Posterior cingulate gyrus (tissue), 11 donors: ENCODE measurements around the gene SEL1L.
"Not testable (repeated sequence)": the region's sequence is repeated elsewhere in the genome, so short reads cannot be mapped to it uniquely, and the experiment has no call there.

ENCODE experiments used
- DNase-seq, 10 donors: peaks; one replicate each; pipeline versions ENCODE4 v3.0.0 to v3.0.0-alpha.2; 2020 to 2021; ENCODE audit warnings: mixed read lengths in 3 of 10
- intact Hi-C: fragments of 100-400 bp; cut with DNase I; formaldehyde crosslinking; loops from one replicate; pipeline ENCODE4 v1.15.1; 2023

The SEL1L gene

GRCh38 chr14:81450976-81451375 lies 82.7 kb downstream of the SEL1L start:
- intact Hi-C loops: no loop called here
- DNase-seq: no peak

GRCh38 chr14:81450100-81450531 lies 83.5 kb downstream of the SEL1L start:
- no peak for DNase-seq
- intact Hi-C loops: no loop called here

GRCh38 chr14:81449576-81449975 lies 84.1 kb downstream of the SEL1L start:
- no peak for DNase-seq
- intact Hi-C loops: no loop called here

GRCh38 chr14:81449114-81449513 lies 84.5 kb downstream of the SEL1L start:
- no peak for DNase-seq
- intact Hi-C loops: no loop called here

DNA sequence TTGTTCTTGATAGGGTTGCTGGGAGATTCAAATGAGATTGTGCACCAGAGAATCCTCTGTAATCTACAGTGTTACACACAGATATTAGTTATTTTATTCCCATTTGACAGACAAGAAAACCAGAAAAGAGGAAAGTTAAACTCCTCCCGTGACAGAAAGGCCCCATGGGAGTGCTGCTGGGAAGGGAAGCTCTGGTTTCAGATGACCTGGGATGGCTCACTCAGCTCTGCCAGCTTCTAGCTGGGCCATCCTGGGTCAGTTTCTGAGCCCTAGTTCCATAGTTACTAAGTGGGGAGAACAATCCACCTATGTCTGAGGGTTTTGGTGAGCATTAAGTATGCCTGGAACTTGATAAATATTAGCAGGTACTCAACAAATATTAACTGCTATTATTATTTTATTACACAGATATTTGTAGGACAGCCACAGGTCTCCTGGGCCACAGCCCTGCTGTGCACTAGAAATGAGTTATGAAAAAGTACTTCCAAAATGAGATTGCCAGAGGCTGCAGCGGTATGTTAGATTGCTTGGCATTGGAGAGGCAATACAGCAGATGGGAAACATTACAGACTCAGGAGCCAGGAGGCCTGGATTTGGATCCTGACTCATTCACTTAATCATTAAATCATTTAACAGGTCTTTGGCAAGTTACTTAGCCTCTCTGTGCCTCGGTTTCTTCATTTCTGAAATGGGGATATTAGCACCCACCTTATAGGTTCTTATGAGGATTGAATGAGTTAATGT lies 86.5 kb downstream of the SEL1L start:
- intact Hi-C loops: no loop called here
- DNase-seq: no peak

GRCh38 chr14:81446279-81447007 lies 87.2 kb downstream of the SEL1L start:
- intact Hi-C loops: no loop called here
- no peak for DNase-seq

DNA sequence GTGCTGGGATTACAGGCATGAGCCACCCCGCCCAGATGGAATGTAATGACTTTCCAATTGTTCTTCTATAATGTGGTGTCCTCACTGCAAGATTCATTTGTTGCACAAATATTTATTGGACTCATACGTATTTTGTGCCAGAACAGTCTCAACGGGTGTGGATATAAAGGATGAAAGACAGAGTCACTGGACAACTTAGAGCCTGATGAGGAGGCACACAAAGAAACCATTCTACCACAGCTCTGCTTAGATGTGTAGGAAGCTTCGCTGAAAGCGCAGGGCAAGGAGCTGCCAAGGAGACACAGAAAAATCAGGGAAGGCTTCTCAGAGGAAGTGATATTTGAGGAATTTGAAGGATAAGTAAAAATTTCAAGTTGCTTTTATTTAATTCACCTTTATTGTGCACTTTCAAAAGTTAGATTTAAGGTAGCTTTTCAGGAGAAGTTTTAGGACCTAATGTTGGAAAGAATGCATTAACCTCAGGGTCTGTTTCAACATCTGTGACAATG lies 92.0 kb downstream of the SEL1L start:
- intact Hi-C loops: no loop called here

GRCh38 chr14:81440041-81440440 lies 93.6 kb downstream of the SEL1L start:
- no peak for DNase-seq
- intact Hi-C loops: no loop called here

More for the DNA sequence above, 92.0 kb downstream of the SEL1L start:
- no peak for DNase-seq

DNA sequence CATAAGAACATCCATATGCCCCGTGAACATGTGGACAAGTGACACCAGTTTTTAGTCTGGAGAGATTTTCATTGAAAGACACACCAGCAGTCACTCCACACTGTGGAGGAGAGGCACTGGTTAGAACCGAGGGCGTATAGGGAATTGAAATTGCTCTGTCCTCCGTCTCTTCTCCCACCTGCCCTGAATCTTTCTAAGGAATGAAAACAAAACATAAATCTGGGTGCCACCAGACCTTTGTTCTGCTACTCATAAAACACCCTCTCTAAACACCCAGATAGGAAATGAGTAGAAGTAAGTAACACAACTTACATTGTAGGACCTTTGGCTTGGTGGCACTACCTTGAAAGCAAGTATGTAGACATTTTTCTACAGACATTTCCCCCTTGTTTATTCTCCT lies 96.4 kb downstream of the SEL1L start:
- intact Hi-C loops: no loop called here
- DNase-seq: no peak

GRCh38 chr14:81436296-81437138 lies 97.1 kb downstream of the SEL1L start:
- intact Hi-C loops: no loop called here
- peak; percentile 58 to 96 (median 71) for DNase-seq

DNA sequence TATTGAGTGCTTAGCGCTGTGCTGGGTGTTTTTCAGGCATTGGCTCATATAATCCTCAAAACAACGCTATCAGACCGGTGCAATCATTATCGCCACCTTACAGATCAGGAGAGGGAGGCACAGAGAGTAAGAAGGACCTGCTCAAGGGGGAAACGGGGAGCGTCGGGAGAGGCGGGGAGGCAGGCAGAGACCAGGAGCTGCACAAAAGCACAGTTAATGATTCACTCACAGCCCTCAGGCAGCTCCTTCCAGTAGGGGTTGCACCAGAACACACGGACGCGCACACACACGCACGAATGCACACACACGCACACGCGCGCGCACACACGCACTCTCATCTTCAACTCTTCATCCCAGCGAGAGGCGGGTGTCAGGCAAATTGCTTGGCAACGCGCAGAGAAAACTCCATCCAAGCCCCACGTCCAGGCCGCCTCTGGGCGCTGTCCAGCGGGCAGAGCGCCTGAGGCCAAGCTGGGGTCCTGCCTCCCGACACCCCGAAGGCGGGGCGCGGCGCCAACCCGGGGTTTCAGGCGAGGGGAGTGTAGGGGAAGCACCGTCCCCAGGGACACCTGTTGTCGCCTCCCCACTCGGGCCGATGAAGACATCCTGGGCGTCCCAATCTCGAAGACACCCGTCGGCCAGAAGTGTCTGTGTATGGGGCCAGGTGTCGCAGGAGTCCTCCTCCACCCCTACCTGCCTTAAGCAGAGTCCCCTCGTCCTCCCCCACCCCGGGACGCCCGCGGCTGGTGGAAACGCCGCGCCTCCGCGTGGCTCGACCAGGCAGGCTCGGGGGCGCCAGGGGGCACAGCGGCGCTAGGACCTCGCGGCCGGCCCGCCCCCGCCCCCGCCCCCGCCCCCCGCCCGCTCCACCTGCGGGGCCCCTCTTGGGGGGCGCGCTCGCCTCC lies 98.0 kb downstream of the SEL1L start:
- DNase-seq: peak in 4 of 10 donors; percentile 19 to 81 (median 32)
- intact Hi-C loops: no loop called here

- DNase-seq: no peak
- intact Hi-C loops: no loop called here
These were observed 98.6 kb downstream of the SEL1L start for GRCh38 chr14:81435048-81435390.

DNA sequence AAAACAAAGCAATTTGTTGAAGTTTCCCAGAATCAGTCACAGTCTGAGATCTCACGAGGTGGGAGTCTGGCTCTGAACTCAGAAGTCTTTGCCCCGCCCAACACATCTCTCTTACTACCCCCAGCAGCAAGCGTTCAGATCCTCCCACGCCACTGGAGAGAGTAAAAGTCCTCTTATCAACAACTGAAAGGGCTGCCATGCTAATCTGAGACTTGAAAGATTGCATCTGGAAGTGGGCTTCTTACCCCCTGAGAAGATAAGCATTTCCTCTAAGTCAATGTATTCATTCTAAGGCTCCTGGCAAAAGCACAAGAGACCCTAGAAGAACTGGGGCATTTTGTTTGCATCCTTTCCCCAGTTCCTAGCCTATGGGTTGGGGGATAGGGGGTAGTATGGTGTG lies 99.4 kb downstream of the SEL1L start:
- intact Hi-C loops: no loop called here
- no peak for DNase-seq

DNA sequence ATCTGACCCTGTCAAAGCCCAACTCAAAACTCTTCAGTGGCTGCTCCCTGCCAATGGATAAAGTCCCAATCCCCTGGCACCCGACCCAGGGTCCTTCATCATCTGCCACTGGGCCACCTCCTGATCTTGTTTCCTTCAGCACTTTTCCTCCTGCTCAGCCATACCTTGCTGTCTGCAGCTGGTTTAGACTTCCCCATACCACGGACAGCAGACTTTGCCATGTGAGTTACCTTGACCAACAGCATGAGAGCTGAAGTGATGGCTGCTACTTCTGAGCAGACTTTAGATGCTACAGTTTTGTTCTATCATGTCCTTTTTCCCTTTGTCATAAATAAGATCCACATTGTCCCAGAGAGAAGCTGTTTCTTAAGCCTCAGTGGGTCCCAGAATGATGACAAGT lies 100.3 kb downstream of the SEL1L start:
- intact Hi-C loops: no loop called here
- DNase-seq: no peak

DNA sequence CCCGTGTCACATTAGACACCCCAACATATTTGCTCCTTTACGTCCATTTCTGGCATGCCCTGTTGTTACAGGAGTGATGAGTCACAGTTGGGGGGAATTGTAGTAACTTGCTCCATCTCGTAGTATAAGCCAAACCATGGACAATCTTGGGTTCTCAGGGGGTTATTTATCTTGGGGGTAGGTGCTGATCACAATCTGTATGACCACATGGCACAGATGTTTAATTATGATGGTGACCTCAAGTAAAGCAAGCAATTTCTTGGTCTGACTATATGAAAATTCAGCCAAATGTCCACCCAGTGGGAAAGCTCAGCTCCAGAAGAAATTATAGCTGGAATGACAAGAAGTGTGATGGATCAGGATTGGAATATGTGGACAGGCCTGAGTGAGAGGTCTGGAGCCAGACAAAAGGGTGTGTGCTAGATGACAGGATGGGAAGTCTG lies 101.4 kb downstream of the SEL1L start:
- no peak for DNase-seq
- intact Hi-C loops: no loop called here

GRCh38 chr14:81430235-81430634 lies 103.4 kb downstream of the SEL1L start:
- intact Hi-C loops: no loop called here

DNA sequence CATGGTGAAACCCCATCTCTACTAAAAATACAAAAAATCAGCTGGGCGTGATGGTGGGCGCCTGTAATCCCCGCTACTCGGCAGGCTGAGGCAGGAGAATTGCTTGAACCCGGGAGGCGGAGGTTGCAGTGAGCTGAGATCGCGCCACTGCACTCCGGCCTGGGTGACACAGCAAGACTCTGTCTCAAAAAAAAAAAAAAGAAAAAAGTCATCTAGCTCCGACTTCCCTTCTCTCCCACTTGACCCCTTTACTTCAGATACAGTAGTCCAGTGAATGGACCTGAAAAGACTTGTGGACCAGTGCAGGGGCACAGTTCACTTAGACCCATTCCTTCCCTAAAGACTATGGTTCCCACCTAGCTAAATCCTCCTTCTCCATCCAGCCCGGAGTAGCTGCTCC lies 103.9 kb downstream of the SEL1L start:
- DNase-seq, intact Hi-C loops: not testable (repeated sequence)

More at GRCh38 chr14:81430235-81430634, 103.4 kb downstream of the SEL1L start:
- DNase-seq: no peak

- intact Hi-C loops: no loop called here
- no peak for DNase-seq
These were observed 104.6 kb downstream of the SEL1L start for GRCh38 chr14:81429028-81429427.

DNA sequence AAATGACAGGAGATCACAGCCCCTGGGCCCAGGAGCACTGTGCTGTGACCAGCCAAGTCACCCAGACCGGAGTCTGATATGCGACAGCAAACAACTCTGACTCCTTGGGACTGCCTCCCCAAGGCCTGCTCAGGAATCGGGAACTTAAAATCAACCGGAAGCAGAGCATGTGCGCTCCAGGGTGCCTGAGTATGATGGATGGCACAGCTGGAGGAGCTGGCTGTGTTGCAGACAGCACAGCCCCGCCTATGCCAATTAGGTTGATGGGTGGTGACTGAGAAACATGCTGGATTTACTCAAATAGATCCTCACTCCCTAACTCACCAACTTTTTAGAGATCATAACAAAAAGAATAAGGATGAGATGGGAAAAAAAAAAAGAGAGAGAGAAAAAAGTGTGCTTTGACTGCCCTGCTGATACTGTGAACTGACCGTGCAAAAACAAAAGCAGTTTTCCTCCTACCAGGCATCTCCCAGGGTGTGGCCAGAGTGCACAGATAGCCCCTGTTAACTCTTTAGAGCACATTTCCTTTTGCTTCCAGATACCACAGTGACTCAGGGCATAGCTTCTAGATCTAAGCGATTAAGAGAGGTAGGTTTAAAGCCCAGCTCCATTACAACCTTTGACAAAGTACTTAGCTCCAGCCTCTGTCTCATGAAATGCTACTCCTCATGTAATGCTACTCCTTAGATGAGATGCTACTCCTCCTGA lies 106.2 kb downstream of the SEL1L start:
- intact Hi-C loops: no loop called here
- DNase-seq: no peak
